CD4-positive, alpha-beta T cell treated with Interleukin-17A for 1 hour (primary cell): ENCODE data around the gene CD276.
"Not testable (repeated sequence)": the region's sequence is repeated elsewhere in the genome, so short reads cannot be mapped to it uniquely, and the experiment has no call there.

ENCODE experiments used
- DNase-seq: peaks from one replicate; pipeline ENCODE4 v3.0.0-alpha.2; 2020

CD276 gene

DNA sequence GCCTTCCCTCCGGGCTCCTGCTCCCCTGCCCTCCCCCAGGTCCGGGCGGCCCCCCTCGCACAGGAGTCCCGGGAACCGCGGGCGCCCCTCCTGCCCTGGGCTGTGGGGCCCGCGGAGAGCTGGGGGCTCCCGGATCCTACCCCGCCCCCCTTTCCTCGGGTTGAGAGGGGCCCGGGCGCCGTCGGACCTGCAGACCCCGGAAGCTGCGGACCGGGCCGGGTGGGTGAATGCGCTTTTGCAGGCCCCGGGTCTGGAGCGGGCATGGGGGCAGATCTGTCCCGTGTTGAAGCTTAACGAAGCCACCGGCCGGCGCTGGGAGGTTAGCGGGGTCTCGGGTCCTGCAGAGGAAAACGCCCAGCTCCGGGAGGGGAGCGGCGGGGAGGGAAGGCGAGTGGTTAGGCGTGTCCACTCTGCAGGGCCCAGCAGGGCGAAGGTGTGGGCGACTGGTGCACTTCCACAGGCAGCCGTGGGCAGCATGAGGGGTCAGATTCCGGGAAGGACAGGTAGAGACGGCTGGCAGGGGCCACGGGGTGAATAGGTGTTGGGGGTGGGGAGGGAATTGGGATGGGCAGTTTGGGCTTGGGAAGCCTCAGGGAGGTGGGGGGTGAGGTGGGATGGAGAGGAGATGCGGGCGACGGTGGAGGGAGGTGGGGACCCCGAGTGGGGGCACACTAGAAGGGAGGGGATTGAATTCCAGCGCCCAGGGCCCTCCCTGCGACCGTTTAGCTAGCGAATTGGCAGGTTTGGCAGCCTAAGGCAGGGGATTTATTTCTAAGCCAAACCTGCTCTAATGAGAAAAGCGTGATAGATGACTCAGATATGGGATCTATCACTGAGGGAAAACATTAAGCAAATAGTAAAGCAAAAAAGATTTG, 635 bp downstream of the CD276 start:
- no peak for DNase-seq

DNA sequence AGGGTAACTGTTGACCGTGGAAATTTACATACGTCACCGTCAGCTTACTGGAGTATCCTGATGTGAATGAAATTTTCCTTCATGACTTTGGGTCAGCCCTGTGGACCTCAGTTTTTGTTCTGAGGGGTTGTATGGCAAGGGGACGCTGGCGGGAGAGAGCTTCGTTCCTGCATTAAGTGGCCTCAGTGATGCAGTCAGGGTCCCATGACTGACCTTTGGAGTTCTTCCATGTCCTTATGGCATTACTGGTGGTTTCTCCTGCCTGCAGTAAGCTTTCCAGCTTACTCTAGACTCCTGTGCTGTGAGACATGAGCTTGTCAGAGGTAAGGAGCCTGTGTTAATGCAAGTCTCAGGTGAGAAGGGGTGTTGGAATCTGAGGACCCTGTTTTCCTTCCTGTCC, 1.8 kb downstream of the CD276 start:
- DNase-seq: no peak

DNA sequence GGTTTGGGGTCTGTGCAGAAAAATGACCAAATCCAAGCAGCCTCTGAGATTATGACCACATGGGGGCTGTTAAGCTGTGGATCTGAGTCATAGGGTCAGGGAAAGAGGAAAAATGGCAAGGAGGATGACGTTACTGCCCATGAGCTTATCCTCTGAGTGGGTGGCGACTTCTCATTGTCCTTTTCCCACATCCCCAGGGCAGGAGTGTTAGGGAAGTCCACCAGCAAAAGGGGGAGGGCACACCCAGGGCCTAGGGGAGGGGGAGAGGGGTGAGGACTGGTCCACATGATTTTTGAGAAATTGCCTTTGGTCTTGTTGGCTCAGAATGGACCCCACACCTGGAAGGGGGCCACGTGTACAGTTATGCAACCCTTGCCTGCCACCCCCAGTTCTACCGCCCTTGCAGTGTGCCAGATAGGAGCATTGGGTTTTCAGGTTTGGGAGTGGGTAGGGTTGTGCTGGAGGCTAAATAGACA, 2.6 kb downstream of the CD276 start:
- no peak for DNase-seq

DNA sequence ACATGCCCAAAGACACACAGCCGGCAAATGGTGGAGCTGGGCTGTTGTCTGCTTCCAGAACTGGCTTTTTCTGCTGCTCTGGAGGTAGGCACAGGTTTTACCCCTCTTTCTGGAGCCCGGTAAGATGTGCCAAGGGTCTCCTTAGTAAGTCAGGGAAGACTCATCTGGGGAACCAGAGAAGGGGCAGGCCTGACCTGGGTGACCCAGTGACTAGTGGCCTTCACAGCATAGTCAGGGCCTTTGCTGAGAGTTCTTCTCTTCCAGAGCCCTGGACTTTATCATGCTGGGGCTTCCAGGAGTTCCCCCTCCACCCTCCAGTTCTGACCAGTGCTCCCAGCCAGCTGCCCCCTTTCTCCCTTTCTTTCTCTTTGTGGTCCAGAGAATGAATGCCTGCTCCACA, 3.2 kb downstream of the CD276 start:
- DNase-seq: no peak

DNA sequence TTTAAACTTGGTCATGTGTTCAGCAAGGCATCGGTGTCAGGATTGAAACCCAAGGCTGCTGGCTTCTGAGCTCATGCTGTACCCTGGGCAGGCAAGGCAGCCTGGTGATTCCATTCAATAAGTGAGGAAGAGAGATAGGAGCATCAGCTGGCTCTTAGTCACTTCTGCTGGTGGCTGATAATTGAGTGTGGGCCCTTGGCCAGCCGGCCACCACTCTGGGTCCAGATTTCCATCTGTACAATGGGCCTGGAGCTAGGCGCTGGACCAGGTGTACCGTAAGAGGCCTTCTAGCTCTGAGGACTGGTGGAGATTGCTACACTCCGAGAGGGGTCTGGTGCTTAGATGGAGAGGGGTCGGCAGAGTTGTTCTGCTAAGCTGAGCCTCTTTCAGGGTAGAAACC, 4.3 kb downstream of the CD276 start:
- no peak for DNase-seq

DNA sequence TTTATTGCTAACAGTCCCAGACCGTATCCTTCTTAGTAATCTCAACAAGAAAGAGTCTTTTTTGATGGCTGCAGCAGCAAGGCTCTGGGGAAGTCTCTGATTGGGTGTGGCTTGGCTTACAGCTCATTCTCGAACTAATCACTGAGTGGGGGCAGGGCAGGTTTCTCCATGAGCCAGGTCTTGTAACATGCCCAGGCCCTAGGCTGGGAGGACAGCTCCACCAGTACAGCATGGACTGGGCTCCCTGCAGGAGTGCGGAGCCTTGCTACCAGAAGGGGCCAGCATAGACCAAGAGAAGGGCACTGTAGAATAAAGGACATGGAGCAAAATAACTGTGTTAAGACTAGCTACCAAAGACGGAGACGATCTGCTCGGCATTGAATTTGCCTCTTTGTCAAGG, 7.2 kb downstream of the CD276 start:
- DNase-seq: no peak

DNA sequence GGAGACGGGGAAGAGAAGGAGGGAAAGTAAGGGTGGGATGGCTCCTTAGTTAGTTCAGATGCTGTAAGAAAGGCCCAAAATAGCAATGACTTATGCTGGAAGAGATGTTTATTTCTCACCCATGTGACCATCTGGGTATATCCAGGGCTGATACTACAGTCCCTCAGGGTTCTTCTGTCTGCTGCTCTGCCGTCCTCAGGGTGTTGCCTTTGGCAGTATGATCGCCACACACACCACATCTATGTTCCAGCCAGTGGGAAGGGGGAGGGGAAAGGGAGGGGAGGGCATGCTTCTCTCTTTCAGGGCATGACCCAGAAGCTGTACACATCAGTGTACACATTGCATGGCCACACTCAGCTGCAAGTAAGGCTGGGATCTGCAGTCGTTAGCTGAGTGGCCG, 10.2 kb downstream of the CD276 start:
- DNase-seq: no peak

DNA sequence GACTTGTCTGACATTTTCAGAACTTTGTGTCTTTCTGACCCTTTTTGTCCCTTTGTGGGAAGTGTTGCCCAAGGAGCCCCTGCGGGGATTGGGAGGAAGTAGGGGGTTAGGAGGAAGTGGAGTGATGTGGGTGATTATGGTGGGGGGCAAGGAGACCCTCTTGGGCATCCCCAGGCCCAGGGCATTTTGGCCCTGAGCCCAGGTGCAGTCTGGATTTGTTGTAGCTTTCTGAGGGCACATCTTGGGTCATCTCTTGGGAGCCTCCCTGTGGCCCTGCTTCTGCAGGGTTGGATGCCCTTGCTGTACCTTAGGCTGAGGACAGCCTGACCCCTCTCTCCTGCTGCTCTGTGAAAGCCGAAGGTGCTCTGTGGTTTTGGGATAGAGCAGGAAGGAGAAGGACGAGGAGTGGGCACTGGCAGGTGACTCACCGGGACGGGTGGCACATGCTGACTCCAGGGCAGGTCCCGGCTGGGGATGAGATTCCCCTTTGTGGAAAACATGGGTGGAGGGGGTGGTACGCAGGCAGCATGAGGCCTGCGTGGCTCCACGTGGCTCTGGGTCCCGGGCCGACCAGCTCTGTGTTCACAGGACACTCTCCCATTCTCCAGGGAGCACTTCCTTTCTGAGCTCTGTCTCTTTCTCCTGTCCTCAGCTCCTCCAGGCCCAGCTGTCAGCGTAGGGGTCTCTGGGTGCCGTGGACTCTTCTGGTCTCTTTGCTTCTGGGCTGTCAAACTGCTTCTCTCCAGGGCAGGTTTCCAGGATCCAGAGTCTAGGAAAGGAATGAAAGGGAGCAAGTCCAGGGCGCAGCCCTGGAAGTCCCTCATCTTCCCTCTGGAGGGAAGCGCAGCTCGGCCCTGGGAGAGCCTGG, 11.8 kb downstream of the CD276 start:
- DNase-seq: no peak

DNA sequence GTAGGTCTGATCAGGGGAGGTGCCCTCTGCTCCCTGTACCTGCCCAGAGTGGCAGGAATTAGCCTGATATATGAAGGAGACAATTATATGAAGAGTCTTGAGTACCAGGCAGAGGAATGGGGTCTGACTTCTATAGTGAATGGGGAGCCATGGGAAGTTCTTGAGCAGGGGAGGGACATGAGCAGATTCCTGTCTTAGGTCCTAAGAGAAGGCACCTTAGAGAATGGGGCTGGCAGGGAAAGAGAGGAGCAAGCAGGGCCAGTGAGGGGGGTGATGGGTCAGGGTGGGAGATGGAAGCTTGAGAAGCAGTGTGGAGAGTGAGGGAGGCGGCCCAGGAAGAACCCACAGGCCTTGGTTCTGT, 12.4 kb downstream of the CD276 start:
- no peak for DNase-seq

DNA sequence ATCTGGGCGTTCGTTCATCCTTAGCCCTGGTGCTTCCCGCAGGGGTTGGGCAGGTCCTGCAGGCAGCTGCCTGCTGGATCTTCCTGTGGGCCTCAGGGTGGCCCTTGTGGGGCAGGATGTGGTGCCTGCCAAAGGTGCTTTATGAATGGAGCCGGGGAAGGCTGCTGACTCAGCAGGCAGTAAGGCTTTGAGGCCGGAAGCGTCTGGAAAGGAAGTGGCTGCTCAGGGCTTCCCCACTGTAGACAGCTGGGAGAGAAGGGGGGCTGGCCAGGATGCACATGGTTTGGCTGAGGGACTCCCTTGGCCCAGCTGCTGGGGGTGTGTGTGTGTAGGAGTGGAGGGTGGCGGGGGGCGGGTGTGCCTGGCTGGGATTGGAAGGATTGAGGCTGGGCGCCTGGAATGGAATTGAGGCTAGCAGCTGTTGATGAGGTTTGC, 12.9 kb downstream of the CD276 start:
- peak; percentile 79 for DNase-seq

DNA sequence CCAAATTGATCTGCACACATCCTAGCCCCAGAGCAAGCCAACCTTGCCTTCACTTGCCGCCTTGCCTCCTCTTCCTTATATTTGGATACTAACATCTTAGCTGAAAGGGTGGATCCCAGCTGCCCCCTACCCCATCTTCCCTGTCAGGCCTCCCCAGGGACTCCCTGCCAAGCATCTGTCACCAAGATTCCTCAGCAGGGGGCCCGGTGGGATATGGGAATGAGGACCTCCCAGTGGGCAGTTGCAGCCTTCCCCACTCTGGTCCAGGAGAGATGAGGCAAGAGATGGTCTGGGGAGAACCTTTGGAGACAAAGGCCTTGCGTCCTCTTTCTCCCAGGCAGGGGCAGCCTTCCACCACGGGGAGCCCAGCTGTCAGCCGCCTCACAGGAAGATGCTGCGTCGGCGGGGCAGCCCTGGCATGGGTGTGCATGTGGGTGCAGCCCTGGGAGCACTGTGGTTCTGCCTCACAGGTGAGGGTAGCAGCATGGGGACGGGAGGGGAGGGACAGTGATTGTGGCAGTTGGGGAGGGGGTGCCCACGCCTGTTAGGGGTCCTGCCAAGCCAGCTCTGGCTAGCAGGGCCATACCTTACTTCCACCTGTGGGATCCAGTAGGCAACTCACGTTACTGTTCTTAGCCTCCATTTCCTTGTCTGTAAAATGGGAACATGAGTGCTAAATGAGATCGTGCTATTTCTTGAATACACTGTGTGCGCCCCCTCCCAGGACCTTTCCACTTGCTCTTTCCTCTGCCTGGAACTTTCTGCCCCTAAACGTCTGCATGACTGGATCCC, 15.3 kb downstream of the CD276 start:
- DNase-seq: no peak

DNA sequence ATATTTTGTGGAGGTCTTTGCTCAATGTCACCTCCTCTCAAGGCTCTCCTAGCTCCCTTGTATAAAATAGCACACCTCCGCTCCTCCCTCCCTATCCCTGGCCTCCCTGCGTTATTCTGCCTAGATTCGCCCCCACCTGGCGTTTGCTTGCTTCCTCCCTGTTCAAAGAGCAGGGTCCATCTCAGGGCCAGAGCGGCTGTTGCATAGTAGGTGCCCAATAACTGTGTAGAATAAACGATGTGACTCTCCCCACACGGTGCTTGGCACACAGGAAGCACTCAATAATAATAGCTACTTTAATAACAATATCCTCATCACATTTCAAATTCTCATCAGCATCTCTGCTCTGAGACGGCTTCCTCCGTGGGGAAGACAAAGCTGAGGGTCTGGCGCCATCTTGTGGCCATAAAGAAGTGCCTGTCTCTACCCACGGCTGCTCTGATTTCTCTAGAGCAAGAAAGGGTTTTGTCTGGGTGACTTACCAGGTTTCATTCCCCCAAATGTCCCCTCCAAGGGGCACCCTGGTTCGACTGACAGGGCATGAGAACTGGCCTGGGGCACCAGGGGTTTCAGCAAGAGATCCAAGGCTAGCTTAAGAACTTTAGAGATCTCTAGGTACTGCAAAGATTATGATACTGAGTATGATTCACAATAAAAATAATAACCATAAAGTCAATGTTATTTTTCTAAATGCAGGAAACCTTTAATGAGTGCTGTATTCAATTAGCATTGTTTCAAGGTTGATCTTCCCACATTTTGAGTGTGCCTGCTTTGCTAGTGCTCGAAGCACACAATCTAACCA, 16.1 kb downstream of the CD276 start:
- DNase-seq: peak; percentile 78

DNA sequence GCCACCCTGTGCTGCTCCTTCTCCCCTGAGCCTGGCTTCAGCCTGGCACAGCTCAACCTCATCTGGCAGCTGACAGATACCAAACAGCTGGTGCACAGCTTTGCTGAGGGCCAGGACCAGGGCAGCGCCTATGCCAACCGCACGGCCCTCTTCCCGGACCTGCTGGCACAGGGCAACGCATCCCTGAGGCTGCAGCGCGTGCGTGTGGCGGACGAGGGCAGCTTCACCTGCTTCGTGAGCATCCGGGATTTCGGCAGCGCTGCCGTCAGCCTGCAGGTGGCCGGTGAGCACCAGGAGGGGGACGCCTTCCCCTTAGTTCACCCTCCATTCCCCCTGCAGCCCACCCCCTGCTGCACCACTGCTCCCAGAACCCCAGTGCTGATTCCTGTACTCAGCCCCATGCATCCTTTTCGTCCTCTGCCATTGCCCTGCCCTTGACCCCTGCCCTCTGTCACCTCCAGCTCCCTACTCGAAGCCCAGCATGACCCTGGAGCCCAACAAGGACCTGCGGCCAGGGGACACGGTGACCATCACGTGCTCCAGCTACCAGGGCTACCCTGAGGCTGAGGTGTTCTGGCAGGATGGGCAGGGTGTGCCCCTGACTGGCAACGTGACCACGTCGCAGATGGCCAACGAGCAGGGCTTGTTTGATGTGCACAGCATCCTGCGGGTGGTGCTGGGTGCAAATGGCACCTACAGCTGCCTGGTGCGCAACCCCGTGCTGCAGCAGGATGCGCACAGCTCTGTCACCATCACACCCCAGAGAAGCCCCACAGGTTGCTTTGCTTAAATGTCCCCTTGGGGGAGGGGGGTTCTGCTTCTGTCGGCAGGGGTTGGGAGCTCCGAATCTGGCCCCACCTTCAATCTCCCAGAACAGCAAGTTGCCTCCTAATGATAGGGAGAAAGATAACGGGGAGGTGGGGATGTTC, 18.4 kb downstream of the CD276 start:
- DNase-seq: not testable (repeated sequence)

DNA sequence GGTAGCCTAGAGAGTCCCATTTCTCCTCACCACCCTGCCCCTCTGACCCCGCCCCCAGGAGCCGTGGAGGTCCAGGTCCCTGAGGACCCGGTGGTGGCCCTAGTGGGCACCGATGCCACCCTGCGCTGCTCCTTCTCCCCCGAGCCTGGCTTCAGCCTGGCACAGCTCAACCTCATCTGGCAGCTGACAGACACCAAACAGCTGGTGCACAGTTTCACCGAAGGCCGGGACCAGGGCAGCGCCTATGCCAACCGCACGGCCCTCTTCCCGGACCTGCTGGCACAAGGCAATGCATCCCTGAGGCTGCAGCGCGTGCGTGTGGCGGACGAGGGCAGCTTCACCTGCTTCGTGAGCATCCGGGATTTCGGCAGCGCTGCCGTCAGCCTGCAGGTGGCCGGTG, 19.4 kb downstream of the CD276 start:
- not testable (repeated sequence) for DNase-seq

DNA sequence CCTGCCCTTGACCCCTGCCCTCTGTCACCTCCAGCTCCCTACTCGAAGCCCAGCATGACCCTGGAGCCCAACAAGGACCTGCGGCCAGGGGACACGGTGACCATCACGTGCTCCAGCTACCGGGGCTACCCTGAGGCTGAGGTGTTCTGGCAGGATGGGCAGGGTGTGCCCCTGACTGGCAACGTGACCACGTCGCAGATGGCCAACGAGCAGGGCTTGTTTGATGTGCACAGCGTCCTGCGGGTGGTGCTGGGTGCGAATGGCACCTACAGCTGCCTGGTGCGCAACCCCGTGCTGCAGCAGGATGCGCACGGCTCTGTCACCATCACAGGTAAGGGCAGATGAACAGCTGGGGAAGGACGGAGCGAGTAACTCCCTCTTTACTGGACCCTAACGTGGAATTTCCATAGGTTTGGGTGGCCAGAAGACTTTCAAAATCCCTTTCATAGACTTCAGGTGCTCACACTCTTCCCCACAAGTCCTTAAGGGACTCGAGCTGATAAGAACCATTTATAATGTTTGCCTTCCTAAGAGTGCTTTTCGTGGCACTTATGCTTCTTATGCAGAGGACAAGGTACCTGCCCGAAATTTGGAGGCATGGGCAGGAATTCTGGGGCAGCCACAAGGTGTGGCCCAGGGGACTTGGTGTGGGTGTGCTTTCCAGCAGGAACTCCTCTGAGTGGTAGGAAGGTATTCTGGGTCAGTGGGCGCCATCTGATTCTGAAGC, 20.1 kb downstream of the CD276 start:
- not testable (repeated sequence) for DNase-seq

DNA sequence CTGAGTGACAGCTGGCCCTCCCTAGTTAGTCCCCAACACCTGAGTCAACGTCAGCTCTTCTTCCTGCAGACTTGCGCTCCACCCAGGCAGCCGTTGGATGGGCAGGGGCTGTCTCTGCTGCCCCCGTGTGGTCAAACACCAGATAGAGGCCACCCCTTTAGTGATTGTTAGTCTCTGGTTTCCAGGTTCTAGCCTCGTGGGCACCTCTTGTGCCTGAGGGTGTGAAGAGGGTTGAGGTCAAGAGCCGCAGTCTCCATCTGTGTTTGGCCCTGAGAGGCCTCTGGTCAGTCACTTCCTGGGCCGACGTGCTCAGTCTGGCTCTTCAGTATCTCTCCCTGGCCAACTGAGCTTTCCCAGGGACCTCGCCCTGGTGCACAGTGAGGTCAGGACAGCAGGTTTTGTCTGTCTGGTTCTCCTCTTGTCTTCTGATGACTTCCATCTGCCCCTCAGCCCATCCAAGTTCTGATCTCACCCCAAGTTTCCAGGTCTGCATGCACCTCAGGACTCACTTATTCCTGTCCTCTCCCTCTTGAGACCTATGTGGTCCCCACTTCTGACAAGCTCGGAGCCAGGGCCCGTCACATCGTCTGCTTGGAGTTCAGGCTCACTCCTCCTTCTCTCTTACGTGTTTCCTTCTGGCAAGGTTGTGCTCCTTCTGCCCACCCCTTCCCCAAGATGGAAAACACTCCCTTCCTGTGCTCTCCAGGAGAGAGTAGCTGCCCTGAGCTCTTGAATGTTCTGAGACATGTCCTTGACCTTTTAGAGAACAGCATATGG, 20.9 kb downstream of the CD276 start:
- DNase-seq: peak; percentile 57

DNA sequence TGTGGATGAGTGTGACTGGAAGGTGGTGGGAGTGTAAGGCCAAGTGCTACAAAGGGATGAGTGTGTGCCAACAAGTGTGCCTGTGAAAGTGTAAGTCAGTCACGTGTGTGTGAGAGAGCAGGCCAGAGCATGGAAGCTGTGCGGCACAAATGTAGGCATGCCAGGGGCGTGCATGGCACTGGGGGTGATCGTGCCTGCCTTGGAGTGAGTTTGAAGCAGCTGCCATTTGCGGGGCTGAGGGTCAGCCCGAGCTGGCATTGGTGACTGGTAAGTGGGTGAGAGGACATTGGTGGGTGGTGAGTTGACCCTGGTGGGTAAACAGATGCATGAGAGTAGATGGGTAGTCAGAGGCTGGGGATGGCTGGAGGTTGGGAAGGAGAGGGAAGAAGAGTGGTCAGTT, 24.5 kb downstream of the CD276 start:
- DNase-seq: no peak

DNA sequence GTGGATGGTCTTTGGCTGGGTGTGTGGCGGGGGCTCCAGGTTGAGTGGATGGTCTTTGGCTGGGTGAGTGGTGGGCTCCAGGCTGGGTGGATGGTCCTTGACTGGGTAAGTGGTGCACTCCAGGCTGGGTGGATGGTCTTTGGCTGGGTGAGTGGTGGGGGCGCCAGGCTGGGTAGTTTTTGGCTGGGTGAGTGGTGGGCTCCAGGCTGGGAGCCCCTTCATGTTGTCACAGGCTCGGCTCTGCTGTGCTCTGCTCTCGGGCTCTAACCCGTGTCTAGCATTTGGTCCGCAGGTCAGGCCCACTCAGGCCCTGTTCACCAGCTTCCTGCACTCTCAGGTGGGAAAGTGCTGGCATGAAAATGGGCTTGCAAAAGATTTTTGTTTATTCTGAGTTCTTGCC, 25.1 kb downstream of the CD276 start:
- no peak for DNase-seq

DNA sequence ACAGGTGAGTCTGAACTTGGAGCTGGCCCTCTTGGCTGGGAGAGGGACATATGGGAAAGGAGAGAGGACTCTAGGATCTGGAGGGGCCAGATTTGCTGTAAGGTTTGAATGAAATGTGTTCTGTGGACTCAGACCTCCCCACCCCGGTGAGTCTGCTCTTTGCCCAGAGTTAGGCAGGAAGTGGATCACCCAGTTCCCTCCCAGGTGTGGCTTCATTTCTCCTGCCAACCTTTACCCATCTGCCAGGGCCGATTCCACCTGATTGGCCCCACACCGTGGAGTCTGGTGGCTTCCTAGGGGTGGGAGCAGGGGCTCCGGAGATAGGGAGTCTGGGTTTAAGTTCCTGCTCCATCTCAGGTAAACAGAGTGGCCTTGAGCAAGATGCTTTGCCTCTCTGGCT, 25.5 kb downstream of the CD276 start:
- no peak for DNase-seq

DNA sequence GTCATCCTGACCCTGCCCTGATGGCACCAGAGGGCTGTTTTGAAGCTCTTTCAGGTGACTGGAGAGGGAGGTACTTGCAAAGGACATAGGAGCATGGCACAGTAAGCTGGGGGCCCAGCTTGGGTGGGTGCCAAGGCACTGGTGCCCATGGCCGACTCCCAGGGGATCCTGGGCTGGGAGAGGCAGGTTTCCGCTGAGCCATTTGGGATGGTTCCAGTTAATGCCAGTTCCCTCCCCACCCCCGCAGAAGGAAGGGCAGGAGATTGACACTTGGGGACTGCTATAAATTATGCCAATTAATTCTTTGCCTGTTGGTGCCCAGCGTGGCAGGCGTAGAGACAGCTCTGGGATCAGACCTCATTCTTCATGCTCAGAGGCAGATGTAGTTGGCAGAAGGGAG, 26.1 kb downstream of the CD276 start:
- no peak for DNase-seq
